ENCODE data around the gene RFNG. TPM values are rescaled to one million over a fixed set of nuclear protein-coding genes. Genes with fewer than 3 reads are reported as not detected.

Gene RFNG
- total and polyA plus RNA-seq, 2 donors = 8.1 to 45.4 TPM

- H3K4me3 ChIP-seq (ENCODE audit: low read length in 2 of 2) = no peak overlapping the region
- peaks cover 0 to 24% of the 10 kb centered on the region in 2 donors for H3K4me1 ChIP-seq (ENCODE audit: control insufficient read depth in 2 of 2, insufficient read depth in 2 of 2, low read length in 2 of 2)
- no peaks in the 10 kb centered on the region for H3K27me3 ChIP-seq (ENCODE audit: control insufficient read depth in 2 of 2, insufficient read depth in 1 of 2, low read length in 1 of 2)
- no peak overlapping the region for H3K27ac ChIP-seq (ENCODE audit: low read depth in 1 of 2, low read length in 1 of 2)
- peaks cover 10 to 18% of the 10 kb centered on the region in 2 donors for H3K36me3 ChIP-seq (ENCODE audit: control insufficient read depth in 2 of 2, insufficient read depth in 2 of 2, low read length in 1 of 2)
- 89% methylated on average over 13 of the region's 13 CpGs for WGBS
- DNase-seq (ENCODE audit: low read depth in 6 of 9, low spot score in 9 of 9) = no peak
- peaks cover 0 to 5% of the 10 kb centered on the region in 2 donors for H3K9me3 ChIP-seq (ENCODE audit: control insufficient read depth in 2 of 2, insufficient read depth in 1 of 2, low read length in 1 of 2)
Observed at GRCh38 chr17:82014971-82015310, 36.7 kb downstream of the RFNG start.

DNA sequence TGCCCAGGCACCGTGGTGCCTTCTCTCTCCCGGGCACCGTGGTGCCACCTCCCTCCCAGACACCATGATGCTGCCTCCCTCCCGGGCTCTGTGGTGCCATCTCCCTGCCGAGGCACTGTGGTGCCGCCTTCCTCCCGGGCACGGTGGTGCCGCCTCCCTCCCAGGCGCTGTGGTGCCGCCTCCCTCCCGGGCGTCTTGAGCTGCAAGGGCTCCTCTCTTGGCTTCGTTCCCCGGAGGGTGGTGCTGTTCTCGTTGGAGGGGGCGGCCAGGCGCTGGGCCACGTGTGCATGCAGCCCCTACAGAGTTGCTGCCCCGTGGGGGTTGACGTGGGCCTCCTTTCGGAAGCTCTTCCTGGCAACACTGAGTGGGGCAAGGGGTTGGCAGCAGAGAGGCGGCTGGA lies 37.2 kb downstream of the RFNG start:
- H3K4me1 ChIP-seq (ENCODE audit: control insufficient read depth in 2 of 2, insufficient read depth in 2 of 2, low read length in 2 of 2) = peaks cover 0 to 21% of the 10 kb centered on the region in 2 donors
- H3K27me3 ChIP-seq (ENCODE audit: control insufficient read depth in 2 of 2, insufficient read depth in 1 of 2, low read length in 1 of 2) = no peaks in the 10 kb centered on the region
- no peak for DNase-seq (ENCODE audit: low read depth in 6 of 9, low spot score in 9 of 9)
- peaks cover 0 to 5% of the 10 kb centered on the region in 2 donors for H3K9me3 ChIP-seq (ENCODE audit: control insufficient read depth in 2 of 2, insufficient read depth in 1 of 2, low read length in 1 of 2)
- no peak overlapping the region for H3K27ac ChIP-seq (ENCODE audit: low read depth in 1 of 2, low read length in 1 of 2)
- no peak overlapping the region for H3K4me3 ChIP-seq (ENCODE audit: low read length in 2 of 2)
- peaks cover 10 to 18% of the 10 kb centered on the region in 2 donors for H3K36me3 ChIP-seq (ENCODE audit: control insufficient read depth in 2 of 2, insufficient read depth in 2 of 2, low read length in 1 of 2)
- 95% methylated on average over 23 of the region's 23 CpGs for WGBS

DNA sequence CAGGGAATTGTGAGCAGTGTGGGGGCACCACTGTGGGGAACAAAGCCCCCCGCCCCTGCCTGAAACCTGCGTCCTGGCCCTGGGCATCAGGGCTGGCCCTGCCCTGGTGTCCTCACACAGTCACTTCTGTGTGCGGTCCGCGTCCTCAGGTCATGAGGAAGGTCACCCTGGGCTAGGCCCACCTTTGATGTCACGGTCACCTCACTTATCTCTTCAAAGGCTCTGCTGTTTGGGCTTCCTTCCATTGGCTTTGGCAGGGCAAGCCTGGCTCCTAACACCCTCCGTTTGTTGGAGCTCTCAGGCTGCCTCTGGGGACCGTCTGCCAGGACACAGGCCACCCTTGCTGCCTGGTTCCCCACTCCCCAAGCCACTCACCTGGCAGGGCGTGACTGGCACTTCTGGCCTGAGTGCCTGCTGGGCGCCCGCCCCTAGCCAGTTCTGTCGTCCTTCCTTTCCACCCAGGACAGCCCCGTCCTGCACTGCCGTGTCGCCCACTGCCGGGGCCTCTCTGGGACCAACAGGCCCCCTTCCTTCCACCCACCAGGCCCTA lies 37.8 kb downstream of the RFNG start:
- WGBS = 98% methylated on average over 16 of the region's 16 CpGs
- Histone ChIP-seq H3K4me3 (ENCODE audit: low read length in 2 of 2) (no peak overlapping the region), H3K36me3 (ENCODE audit: control insufficient read depth in 2 of 2, insufficient read depth in 2 of 2, low read length in 1 of 2) (peaks cover 7 to 20% of the 10 kb centered on the region in 2 donors), H3K27ac (ENCODE audit: low read depth in 1 of 2, low read length in 1 of 2) (no peak overlapping the region), H3K9me3 (ENCODE audit: control insufficient read depth in 2 of 2, insufficient read depth in 1 of 2, low read length in 1 of 2) (peaks cover 0 to 5% of the 10 kb centered on the region in 2 donors), H3K27me3 (ENCODE audit: control insufficient read depth in 2 of 2, insufficient read depth in 1 of 2, low read length in 1 of 2) (no peaks in the 10 kb centered on the region), H3K4me1 (ENCODE audit: control insufficient read depth in 2 of 2, insufficient read depth in 2 of 2, low read length in 2 of 2) (peaks cover 0 to 20% of the 10 kb centered on the region in 2 donors)
- DNase-seq (ENCODE audit: low read depth in 6 of 9, low spot score in 9 of 9) = no peak

DNA sequence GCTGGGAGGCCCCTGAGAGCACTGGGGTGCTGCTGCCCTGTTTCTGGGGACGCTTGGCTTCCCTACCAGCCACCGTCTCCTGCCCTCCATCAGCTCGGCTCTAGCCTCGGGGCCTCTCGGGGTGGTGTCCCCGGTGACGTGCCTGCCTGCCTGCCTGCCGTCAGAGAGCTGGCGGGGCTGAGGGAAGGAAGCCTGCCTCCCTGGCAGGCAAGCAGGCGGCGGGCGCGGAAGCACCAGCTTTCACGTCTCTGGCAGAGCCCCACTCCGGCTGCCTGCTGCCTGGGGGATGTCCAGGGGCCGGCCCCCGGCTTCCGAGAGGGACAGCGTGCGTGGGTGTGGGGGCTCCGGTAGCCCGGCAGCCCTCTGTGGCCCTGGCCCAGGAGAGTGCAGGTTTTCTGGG lies 38.3 kb downstream of the RFNG start:
- Histone ChIP-seq H3K36me3 (ENCODE audit: control insufficient read depth in 2 of 2, insufficient read depth in 2 of 2, low read length in 1 of 2) (peaks cover 2 to 17% of the 10 kb centered on the region in 2 donors), H3K9me3 (ENCODE audit: control insufficient read depth in 2 of 2, insufficient read depth in 1 of 2, low read length in 1 of 2) (peaks cover 0 to 5% of the 10 kb centered on the region in 2 donors), H3K4me3 (ENCODE audit: low read length in 2 of 2) (no peak overlapping the region), H3K4me1 (ENCODE audit: control insufficient read depth in 2 of 2, insufficient read depth in 2 of 2, low read length in 2 of 2) (peaks cover 0 to 20% of the 10 kb centered on the region in 2 donors), H3K27ac (ENCODE audit: low read depth in 1 of 2, low read length in 1 of 2) (no peak overlapping the region), H3K27me3 (ENCODE audit: control insufficient read depth in 2 of 2, insufficient read depth in 1 of 2, low read length in 1 of 2) (no peaks in the 10 kb centered on the region)
- WGBS = 79% methylated on average over 22 of the region's 22 CpGs
- DNase-seq (ENCODE audit: low read depth in 6 of 9, low spot score in 9 of 9) = peak in 1 of 9 donors; percentile 35

DNA sequence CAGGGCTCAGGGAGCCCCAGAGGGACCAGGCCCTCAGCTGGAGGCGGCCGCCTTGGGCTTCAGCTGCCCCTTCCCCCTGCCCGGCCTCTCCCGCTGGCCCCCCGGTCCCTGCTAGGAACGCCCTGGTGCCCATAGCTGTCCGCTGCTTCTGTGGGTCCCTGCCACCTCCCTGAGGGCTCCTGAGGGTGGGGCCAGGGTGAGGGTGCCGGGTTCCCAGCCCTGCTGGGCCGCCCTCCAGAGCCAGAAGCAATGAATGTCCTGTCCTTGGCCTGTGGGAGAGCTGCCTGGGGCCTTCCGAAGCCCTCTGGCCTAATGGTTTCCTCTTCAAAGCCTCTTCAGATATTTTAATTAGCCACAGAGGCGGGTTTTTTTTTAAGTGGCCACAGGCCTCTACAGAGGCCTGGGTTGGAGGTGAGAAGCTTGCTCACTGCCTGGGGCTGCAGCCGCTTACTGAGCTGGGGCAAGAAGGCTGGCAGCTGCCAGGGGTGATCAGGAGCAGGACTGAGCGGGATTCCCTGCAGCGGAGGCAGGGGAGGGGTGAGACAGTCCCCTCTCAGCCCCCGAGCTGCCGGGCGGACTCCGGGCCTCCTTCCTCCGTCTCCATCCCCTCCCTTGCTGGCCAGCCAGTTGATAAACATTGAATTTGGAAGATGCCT lies 38.8 kb downstream of the RFNG start:
- Histone ChIP-seq H3K9me3 (ENCODE audit: control insufficient read depth in 2 of 2, insufficient read depth in 1 of 2, low read length in 1 of 2) (peaks cover 0 to 5% of the 10 kb centered on the region in 2 donors), H3K4me3 (ENCODE audit: low read length in 2 of 2) (no peak overlapping the region), H3K36me3 (ENCODE audit: control insufficient read depth in 2 of 2, insufficient read depth in 2 of 2, low read length in 1 of 2) (peaks cover 1 to 12% of the 10 kb centered on the region in 2 donors), H3K27ac (ENCODE audit: low read depth in 1 of 2, low read length in 1 of 2) (no peak overlapping the region), H3K4me1 (ENCODE audit: control insufficient read depth in 2 of 2, insufficient read depth in 2 of 2, low read length in 2 of 2) (peaks cover 0 to 20% of the 10 kb centered on the region in 2 donors), H3K27me3 (ENCODE audit: control insufficient read depth in 2 of 2, insufficient read depth in 1 of 2, low read length in 1 of 2) (no peaks in the 10 kb centered on the region)
- WGBS = 98% methylated on average over 19 of the region's 19 CpGs
- DNase-seq (ENCODE audit: low read depth in 6 of 9, low spot score in 9 of 9) = no peak

GRCh38 chr17:82012261-82012639 lies 39.4 kb downstream of the RFNG start:
- Histone ChIP-seq H3K4me3 (ENCODE audit: low read length in 2 of 2) (no peak overlapping the region), H3K27me3 (ENCODE audit: control insufficient read depth in 2 of 2, insufficient read depth in 1 of 2, low read length in 1 of 2) (no peaks in the 10 kb centered on the region), H3K27ac (ENCODE audit: low read depth in 1 of 2, low read length in 1 of 2) (no peak overlapping the region), H3K9me3 (ENCODE audit: control insufficient read depth in 2 of 2, insufficient read depth in 1 of 2, low read length in 1 of 2) (peaks cover 0 to under 1% of the 10 kb centered on the region in 2 donors), H3K4me1 (ENCODE audit: control insufficient read depth in 2 of 2, insufficient read depth in 2 of 2, low read length in 2 of 2) (peaks cover 0 to 20% of the 10 kb centered on the region in 2 donors), H3K36me3 (ENCODE audit: control insufficient read depth in 2 of 2, insufficient read depth in 2 of 2, low read length in 1 of 2) (peaks cover 0 to 11% of the 10 kb centered on the region in 2 donors)
- no peak for DNase-seq (ENCODE audit: low read depth in 6 of 9, low spot score in 9 of 9)
- WGBS = 91% methylated on average over 20 of the region's 20 CpGs

DNA sequence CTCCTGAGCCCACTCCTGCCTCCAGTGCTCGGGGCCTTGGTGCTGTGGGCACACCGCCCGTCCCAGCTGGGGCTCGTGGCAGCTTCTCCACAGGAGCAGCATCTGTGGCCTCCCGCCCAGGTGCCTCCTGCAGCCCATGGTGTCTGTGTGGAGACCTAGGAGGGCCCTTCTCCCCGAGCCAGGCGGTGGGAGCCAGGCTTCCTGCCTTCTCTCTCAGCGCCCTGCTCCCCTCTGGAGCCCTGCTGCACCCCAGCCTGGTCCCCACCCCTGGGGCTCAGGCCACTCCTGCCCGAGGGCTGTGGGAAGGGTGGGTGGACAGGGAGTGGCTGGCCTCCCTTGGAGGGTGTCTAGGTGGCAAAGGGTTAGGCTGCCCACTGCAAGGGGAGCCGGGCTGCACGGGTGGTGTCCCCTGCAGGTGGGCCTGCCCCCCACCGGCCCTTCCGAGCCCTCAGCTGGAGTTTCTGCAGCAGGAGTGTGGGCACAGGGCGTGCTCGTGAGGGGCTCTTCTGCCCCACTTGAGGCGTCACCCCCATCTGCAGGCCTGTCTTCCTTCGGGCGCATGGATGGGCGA lies 39.9 kb downstream of the RFNG start:
- Histone ChIP-seq H3K36me3 (ENCODE audit: control insufficient read depth in 2 of 2, insufficient read depth in 2 of 2, low read length in 1 of 2) (peaks cover 0 to 7% of the 10 kb centered on the region in 2 donors), H3K27ac (ENCODE audit: low read depth in 1 of 2, low read length in 1 of 2) (no peak overlapping the region), H3K27me3 (ENCODE audit: control insufficient read depth in 2 of 2, insufficient read depth in 1 of 2, low read length in 1 of 2) (no peaks in the 10 kb centered on the region), H3K9me3 (ENCODE audit: control insufficient read depth in 2 of 2, insufficient read depth in 1 of 2, low read length in 1 of 2) (no peaks in the 10 kb centered on the region), H3K4me1 (ENCODE audit: control insufficient read depth in 2 of 2, insufficient read depth in 2 of 2, low read length in 2 of 2) (peaks cover 0 to 20% of the 10 kb centered on the region in 2 donors), H3K4me3 (ENCODE audit: low read length in 2 of 2) (no peak overlapping the region)
- no peak for DNase-seq (ENCODE audit: low read depth in 6 of 9, low spot score in 9 of 9)
- 94% methylated on average over 19 of the region's 19 CpGs for WGBS

GRCh38 chr17:82010575-82011525 lies 40.8 kb downstream of the RFNG start:
- Histone ChIP-seq H3K9me3 (ENCODE audit: control insufficient read depth in 2 of 2, insufficient read depth in 1 of 2, low read length in 1 of 2) (no peaks in the 10 kb centered on the region), H3K4me3 (ENCODE audit: low read length in 2 of 2) (no peak overlapping the region), H3K36me3 (ENCODE audit: control insufficient read depth in 2 of 2, insufficient read depth in 2 of 2, low read length in 1 of 2) (peaks cover 0 to 7% of the 10 kb centered on the region in 2 donors), H3K27ac (ENCODE audit: low read depth in 1 of 2, low read length in 1 of 2) (no peak overlapping the region), H3K27me3 (ENCODE audit: control insufficient read depth in 2 of 2, insufficient read depth in 1 of 2, low read length in 1 of 2) (no peaks in the 10 kb centered on the region), H3K4me1 (ENCODE audit: control insufficient read depth in 2 of 2, insufficient read depth in 2 of 2, low read length in 2 of 2) (peaks cover 0 to 23% of the 10 kb centered on the region in 2 donors)
- 97% methylated on average over 39 of the region's 39 CpGs for WGBS
- no peak for DNase-seq (ENCODE audit: low read depth in 6 of 9, low spot score in 9 of 9)
